SK-N-SH (cell line): Measurements from ENCODE around the gene BLID.

ENCODE experiments used
- CTCF ChIP-seq: fragments of 200-600 bp; sonication (generic); IDR thresholded peaks from 2 replicates; pipeline ENCODE4 v1.6.1; 2017; ENCODE audit warnings: antibody characterized with exemption, mild to moderate bottlenecking, moderate library complexity
- NRF1 ChIP-seq: IDR thresholded peaks from 2 replicates; pipeline ENCODE4 v1.6.1; 2012; ENCODE audit warnings: low read depth, mild to moderate bottlenecking, low read length
- POLR2AphosphoS5 ChIP-seq: IDR thresholded peaks from 2 replicates; pipeline ENCODE4 v1.6.1; 2012; ENCODE audit warnings: low read depth, low read length
- REST ChIP-seq: IDR thresholded peaks from 2 replicates; pipeline ENCODE4 v1.6.1; 2012; ENCODE audit warnings: mild to moderate bottlenecking, low read depth, low read length, moderate library complexity
- SIN3A ChIP-seq: IDR thresholded peaks from 2 replicates; pipeline ENCODE4 v1.6.1; 2012; ENCODE audit warnings: low read depth, mild to moderate bottlenecking, low read length, moderate library complexity, borderline replicate concordance
- ZBTB33 ChIP-seq: IDR thresholded peaks from 2 replicates; pipeline ENCODE4 v1.4.0; 2012; ENCODE audit warnings: low read depth, borderline replicate concordance

GRCh38 chr11:122140500-122140899 is 24.5 kb upstream of the BLID start:
- no peak for TF ChIP-seq CTCF
- no peak for TF ChIP-seq NRF1
- TF ChIP-seq REST, result no peak
- TF ChIP-seq POLR2AphosphoS5, result peak; percentile 68; the same call in 1 of the 2 replicates
- TF ChIP-seq SIN3A, result 0 out of 2 replicates have a peak, but pooled peaks have one; percentile 26
- no peak; the same call in 1 of the 2 replicates for TF ChIP-seq ZBTB33
